ENCODE data around the gene NEDD8.

- TF ChIP-seq CTCF (IDR thresholded peaks at IDR 0.05) (no peak), EZH2 (IDR thresholded peaks at IDR 0.05; ENCODE audit: borderline replicate concordance, insufficient read depth, low read depth, low read length, poor library complexity, severe bottlenecking) (no peak)
These were observed 49.9 kb downstream of the NEDD8 start for GRCh38 chr14:24182110-24182882.
